ENCODE measurements around the gene ZNF592.

The ZNF592 gene

DNA sequence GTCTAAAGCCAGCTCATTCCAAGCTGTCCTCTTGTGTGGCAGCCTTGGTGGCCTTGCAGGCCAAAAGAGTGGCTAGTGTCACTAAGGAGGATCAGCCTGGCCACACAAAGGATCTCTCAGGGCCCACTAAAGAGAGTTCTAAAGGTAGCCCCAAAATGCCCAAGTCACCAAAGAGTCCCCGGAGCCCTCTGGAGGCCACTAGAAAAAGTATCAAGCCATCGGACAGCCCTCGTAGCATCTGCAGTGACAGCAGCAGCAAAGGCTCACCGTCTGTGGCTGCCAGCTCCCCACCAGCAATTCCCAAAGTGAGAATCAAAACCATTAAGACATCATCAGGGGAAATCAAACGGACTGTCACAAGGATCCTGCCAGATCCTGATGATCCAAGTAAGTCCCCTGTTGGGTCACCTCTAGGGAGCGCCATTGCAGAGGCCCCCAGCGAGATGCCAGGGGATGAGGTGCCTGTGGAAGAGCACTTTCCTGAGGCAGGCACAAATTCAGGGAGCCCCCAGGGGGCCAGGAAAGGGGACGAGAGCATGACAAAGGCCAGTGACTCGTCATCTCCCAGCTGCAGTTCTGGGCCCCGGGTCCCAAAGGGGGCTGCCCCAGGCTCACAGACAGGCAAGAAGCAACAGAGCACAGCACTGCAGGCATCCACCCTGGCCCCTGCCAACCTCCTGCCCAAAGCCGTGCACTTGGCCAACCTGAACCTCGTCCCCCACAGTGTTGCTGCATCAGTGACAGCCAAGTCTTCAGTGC, 35.3 kb downstream of the ZNF592 start:
- Histone ChIP-seq H3K9me3 (replicated peaks; ENCODE audit: low read length) (no peaks in the 10 kb centered on the region), H3K9ac (ENCODE audit: low read depth, low read length) (no peak overlapping the region), H3K4me2 (ENCODE audit: low read length) (no peak overlapping the region), H3K4me3 (ENCODE audit: low read length) (no peak overlapping the region), H3K27me3 (ENCODE audit: control insufficient read depth, insufficient read depth, low read length) (no peaks in the 10 kb centered on the region), H3K4me1 (ENCODE audit: control insufficient read depth, insufficient read depth, low read length) (peaks cover 2% of the 10 kb centered on the region), H3K36me3 (ENCODE audit: insufficient read depth, low read length) (peaks cover 44% of the 10 kb centered on the region)

DNA sequence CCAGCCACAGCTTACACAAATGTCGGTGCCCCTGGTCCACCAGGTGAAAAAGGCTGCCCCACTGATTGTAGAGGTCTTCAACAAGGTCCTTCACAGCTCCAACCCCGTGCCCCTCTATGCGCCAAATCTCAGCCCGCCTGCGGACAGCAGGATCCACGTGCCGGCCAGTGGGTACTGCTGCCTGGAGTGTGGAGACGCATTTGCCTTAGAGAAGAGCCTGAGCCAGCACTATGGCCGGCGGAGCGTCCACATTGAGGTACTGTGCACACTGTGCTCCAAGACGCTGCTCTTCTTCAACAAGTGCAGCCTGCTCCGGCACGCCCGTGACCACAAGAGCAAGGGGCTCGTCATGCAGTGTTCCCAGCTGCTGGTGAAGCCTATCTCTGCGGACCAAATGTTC, 35.9 kb downstream of the ZNF592 start:
- H3K4me2 ChIP-seq (ENCODE audit: low read length): no peak overlapping the region
- H3K9me3 ChIP-seq (replicated peaks; ENCODE audit: low read length): no peaks in the 10 kb centered on the region
- peaks cover 2% of the 10 kb centered on the region for H3K4me1 ChIP-seq (ENCODE audit: control insufficient read depth, insufficient read depth, low read length)
- H3K36me3 ChIP-seq (ENCODE audit: insufficient read depth, low read length): peaks cover 44% of the 10 kb centered on the region
- H3K27me3 ChIP-seq (ENCODE audit: control insufficient read depth, insufficient read depth, low read length): no peaks in the 10 kb centered on the region
- no peak overlapping the region for H3K4me3 ChIP-seq (ENCODE audit: low read length)
- no peak overlapping the region for H3K9ac ChIP-seq (ENCODE audit: low read depth, low read length)

DNA sequence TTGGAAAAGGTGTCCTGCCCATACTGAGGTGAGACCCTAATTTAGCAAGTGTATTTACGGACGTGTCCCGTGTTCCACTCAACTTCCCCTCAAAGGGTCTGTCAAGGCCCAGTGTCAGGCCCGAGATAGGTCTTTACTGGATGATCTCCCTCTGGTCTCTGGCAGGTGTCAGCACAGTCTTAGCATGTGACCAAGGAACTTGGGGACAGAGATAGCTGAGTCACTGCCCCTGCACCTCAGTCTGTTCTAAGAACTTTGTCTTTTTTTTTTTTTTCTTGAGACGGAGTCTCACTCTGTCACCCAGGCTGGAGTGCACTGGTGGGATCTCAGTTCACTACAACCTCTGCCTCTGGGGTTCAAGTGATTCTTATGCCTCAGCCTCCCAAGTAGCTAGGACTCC, 36.7 kb downstream of the ZNF592 start:
- Histone ChIP-seq H3K4me1 (ENCODE audit: control insufficient read depth, insufficient read depth, low read length) (peaks cover 2% of the 10 kb centered on the region), H3K9me3 (replicated peaks; ENCODE audit: low read length) (no peaks in the 10 kb centered on the region), H3K9ac (ENCODE audit: low read depth, low read length) (no peak overlapping the region), H3K4me2 (ENCODE audit: low read length) (no peak overlapping the region), H3K36me3 (ENCODE audit: insufficient read depth, low read length) (peaks cover 40% of the 10 kb centered on the region), H3K4me3 (ENCODE audit: low read length) (no peak overlapping the region), H3K27me3 (ENCODE audit: control insufficient read depth, insufficient read depth, low read length) (no peaks in the 10 kb centered on the region)

DNA sequence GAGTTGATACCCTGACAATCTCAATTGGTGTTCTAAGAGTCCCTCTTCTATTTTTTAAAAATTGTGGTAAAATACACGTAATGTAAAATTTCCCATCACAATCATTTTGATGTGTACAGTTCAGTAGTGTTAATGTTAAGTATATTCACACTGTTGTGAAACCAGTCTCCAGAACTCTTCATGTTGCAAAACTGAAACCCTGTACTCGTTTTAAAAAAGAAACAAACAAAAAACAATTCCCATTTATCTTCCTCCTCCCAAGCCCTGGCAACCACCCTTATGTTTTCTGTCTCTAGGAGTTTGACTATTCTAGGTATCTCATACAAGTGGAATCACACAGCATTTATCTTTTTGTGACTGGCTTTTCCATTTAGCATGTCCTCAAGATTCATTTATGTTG, 40.1 kb downstream of the ZNF592 start:
- no peak overlapping the region for H3K4me3 ChIP-seq (ENCODE audit: low read length)
- H3K27me3 ChIP-seq (ENCODE audit: control insufficient read depth, insufficient read depth, low read length): no peaks in the 10 kb centered on the region
- peaks cover 45% of the 10 kb centered on the region for H3K36me3 ChIP-seq (ENCODE audit: insufficient read depth, low read length)
- H3K4me2 ChIP-seq (ENCODE audit: low read length): no peak overlapping the region
- H3K4me1 ChIP-seq (ENCODE audit: control insufficient read depth, insufficient read depth, low read length): peaks cover 6% of the 10 kb centered on the region
- no peak overlapping the region for H3K9ac ChIP-seq (ENCODE audit: low read depth, low read length)
- H3K9me3 ChIP-seq (replicated peaks; ENCODE audit: low read length): no peaks in the 10 kb centered on the region

DNA sequence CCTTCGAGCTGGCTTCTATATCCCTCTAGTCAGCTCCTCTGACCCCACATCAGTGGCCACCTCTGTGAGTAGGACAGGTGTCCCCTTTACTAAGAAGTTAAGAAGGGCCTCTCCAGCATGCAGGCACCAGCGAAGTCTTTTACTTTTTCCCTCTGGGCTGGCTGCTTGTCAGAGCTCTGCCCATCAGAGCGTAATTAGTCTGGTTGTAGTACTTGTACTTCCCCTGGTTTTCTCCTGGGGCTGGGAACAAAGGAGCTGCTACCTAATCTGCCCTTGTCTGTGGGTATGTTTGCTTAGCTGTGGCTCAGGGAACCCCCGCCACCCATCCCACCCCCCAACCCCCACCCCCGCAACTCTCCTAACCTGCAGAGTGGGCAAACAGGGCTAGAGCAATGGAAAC, 41.4 kb downstream of the ZNF592 start:
- no peak overlapping the region for H3K4me3 ChIP-seq (ENCODE audit: low read length)
- H3K4me2 ChIP-seq (ENCODE audit: low read length): no peak overlapping the region
- H3K27me3 ChIP-seq (ENCODE audit: control insufficient read depth, insufficient read depth, low read length): no peaks in the 10 kb centered on the region
- no peaks in the 10 kb centered on the region for H3K9me3 ChIP-seq (replicated peaks; ENCODE audit: low read length)
- peaks cover 34% of the 10 kb centered on the region for H3K36me3 ChIP-seq (ENCODE audit: insufficient read depth, low read length)
- no peak overlapping the region for H3K9ac ChIP-seq (ENCODE audit: low read depth, low read length)
- peaks cover 6% of the 10 kb centered on the region for H3K4me1 ChIP-seq (ENCODE audit: control insufficient read depth, insufficient read depth, low read length)

DNA sequence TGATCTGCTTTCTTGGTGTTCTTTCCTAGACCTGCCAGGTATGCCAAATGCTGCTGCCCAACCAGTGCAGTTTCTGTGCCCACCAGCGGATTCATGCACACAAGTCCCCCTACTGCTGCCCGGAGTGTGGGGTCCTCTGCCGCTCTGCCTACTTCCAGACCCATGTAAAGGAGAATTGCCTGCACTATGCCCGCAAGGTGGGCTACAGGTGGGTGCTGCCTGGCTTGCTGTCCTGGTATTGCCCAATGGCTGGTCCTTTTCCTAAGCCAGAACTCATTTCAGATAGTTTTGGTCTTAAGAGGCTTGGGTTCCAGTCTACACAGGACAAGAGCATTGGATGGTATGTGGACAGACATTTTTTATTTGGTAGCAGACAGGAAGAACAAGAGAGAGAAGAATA, 42.3 kb downstream of the ZNF592 start:
- Histone ChIP-seq H3K36me3 (ENCODE audit: insufficient read depth, low read length) (peaks cover 31% of the 10 kb centered on the region), H3K9ac (ENCODE audit: low read depth, low read length) (no peak overlapping the region), H3K4me1 (ENCODE audit: control insufficient read depth, insufficient read depth, low read length) (peaks cover 6% of the 10 kb centered on the region), H3K4me2 (ENCODE audit: low read length) (no peak overlapping the region), H3K27me3 (ENCODE audit: control insufficient read depth, insufficient read depth, low read length) (no peaks in the 10 kb centered on the region), H3K4me3 (ENCODE audit: low read length) (no peak overlapping the region), H3K9me3 (replicated peaks; ENCODE audit: low read length) (no peaks in the 10 kb centered on the region)

DNA sequence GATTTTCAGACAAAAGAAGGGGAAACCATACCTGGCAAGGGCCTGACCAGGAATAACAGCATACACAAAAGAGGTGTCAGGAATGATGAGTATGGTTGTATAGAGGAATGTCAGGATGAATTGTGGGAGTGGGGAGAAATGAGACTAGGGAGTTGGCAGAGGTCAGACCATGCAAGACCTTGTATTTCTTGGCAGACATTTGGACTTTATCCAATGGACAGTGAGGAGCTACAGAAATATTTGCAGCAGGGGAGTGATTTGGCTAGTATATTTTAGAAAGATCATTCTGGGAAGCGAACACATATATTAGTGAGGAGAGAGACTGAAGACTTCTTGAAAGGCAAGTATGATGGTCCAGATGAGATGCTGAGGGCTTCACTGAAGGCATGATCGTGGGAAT, 43.4 kb downstream of the ZNF592 start:
- H3K9me3 ChIP-seq (replicated peaks; ENCODE audit: low read length): no peaks in the 10 kb centered on the region
- peaks cover 11% of the 10 kb centered on the region for H3K4me1 ChIP-seq (ENCODE audit: control insufficient read depth, insufficient read depth, low read length)
- no peak overlapping the region for H3K9ac ChIP-seq (ENCODE audit: low read depth, low read length)
- peaks cover 32% of the 10 kb centered on the region for H3K36me3 ChIP-seq (ENCODE audit: insufficient read depth, low read length)
- no peaks in the 10 kb centered on the region for H3K27me3 ChIP-seq (ENCODE audit: control insufficient read depth, insufficient read depth, low read length)
- no peak overlapping the region for H3K4me3 ChIP-seq (ENCODE audit: low read length)
- H3K4me2 ChIP-seq (ENCODE audit: low read length): no peak overlapping the region

DNA sequence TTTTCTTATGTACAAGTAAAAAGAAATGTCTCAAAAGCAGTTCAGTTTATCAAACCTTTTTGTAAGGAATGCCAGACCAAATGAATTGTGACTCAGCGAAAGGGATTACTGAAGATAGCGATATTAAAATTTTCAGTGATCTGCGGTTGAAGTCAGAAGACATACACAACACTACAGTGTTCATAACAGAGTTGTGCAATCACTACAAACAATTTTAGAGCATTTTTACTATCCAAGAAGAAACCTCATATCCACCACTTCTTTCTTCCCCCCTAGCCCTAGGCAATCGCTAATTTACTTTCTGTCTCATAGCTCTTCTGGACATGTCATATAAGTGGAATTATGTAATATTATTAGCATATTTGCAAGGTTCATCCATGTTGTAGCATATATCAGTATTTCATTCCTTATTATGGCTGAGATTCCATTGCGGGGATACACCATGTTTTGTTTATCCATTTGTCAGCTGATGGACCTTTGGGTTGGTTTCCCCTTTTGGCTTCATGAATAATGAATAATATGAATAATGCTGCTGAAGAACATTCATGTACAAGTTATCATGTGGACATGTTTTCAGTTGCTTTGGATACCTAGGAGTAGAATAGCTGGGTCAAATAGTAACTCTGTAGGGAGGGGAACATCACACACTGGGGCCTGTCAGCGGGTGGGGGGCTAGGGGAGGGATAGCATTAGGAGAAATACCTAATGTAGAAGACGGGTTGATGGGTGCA, 45.2 kb downstream of the ZNF592 start:
- peaks cover 39% of the 10 kb centered on the region for H3K36me3 ChIP-seq (ENCODE audit: insufficient read depth, low read length)
- no peak overlapping the region for H3K4me3 ChIP-seq (ENCODE audit: low read length)
- no peaks in the 10 kb centered on the region for H3K27me3 ChIP-seq (ENCODE audit: control insufficient read depth, insufficient read depth, low read length)
- peaks cover 20% of the 10 kb centered on the region for H3K4me1 ChIP-seq (ENCODE audit: control insufficient read depth, insufficient read depth, low read length)
- no peaks in the 10 kb centered on the region for H3K9me3 ChIP-seq (replicated peaks; ENCODE audit: low read length)
- H3K4me2 ChIP-seq (ENCODE audit: low read length): no peak overlapping the region
- no peak overlapping the region for H3K9ac ChIP-seq (ENCODE audit: low read depth, low read length)

DNA sequence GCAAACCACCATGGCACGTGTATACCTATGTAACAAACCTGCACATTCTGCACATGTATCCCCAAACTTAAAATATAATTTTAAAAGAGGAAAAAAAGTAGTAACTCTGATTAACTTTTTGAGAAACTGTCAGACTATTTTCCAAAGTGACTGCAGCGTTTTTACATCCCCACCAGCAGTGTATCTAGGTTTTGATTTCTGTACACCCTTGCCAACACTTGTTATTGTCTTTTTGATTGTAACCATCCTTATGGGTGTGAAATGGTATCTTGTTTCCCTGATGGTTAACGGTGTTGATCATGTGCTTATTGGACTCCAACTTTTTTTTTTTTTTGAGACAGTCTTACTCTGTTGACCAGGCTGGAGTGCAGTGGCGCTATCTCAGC, 45.8 kb downstream of the ZNF592 start:
- H3K9me3 ChIP-seq (replicated peaks; ENCODE audit: low read length): no peaks in the 10 kb centered on the region
- peaks cover 20% of the 10 kb centered on the region for H3K4me1 ChIP-seq (ENCODE audit: control insufficient read depth, insufficient read depth, low read length)
- no peak overlapping the region for H3K4me3 ChIP-seq (ENCODE audit: low read length)
- no peak overlapping the region for H3K9ac ChIP-seq (ENCODE audit: low read depth, low read length)
- H3K4me2 ChIP-seq (ENCODE audit: low read length): no peak overlapping the region
- H3K36me3 ChIP-seq (ENCODE audit: insufficient read depth, low read length): peaks cover 44% of the 10 kb centered on the region
- H3K27me3 ChIP-seq (ENCODE audit: control insufficient read depth, insufficient read depth, low read length): no peaks in the 10 kb centered on the region

DNA sequence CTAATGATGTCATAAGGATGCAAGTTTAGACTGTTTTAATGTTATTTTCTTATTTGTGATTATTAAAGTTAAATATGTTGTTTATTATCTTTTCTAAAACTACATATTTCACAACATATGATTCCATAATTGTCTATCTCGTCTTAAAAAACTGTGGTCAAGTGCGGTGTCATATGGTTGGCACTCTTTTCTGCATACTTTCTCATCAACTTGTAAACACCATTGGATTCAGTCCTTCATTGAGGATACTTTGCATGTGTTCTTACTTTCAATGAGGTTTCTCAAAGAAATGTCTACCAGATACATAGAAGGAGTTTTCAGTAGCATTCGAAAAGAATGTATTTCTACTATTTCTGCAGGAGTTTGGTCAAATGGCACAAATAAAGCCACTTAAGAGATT, 46.8 kb downstream of the ZNF592 start:
- no peak overlapping the region for H3K4me3 ChIP-seq (ENCODE audit: low read length)
- H3K36me3 ChIP-seq (ENCODE audit: insufficient read depth, low read length): peaks cover 55% of the 10 kb centered on the region
- peaks cover 20% of the 10 kb centered on the region for H3K4me1 ChIP-seq (ENCODE audit: control insufficient read depth, insufficient read depth, low read length)
- no peak overlapping the region for H3K9ac ChIP-seq (ENCODE audit: low read depth, low read length)
- H3K4me2 ChIP-seq (ENCODE audit: low read length): no peak overlapping the region
- H3K9me3 ChIP-seq (replicated peaks; ENCODE audit: low read length): no peaks in the 10 kb centered on the region
- H3K27me3 ChIP-seq (ENCODE audit: control insufficient read depth, insufficient read depth, low read length): no peaks in the 10 kb centered on the region

DNA sequence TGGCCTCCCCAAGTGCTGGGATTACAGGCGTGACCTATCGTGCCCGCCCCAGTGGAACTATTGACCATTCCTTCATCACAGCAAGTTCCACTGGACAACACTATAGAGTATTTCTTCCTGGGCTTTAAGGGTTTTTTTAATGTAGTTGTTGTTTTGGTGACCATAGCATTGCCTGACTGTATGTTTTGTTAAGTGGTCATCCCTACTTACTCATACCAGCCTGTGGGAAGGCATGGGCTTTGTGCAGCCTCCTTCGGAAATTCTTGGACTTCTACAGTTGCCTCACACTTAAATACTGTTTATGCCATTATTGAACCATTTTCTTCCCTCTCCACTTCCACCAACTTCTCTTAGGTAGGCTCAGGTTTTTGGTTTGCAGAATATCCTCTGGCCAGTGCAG, 48.8 kb downstream of the ZNF592 start:
- peak overlapping the region; percentile 58 for H3K4me2 ChIP-seq (ENCODE audit: low read length)
- peaks cover 61% of the 10 kb centered on the region for H3K36me3 ChIP-seq (ENCODE audit: insufficient read depth, low read length)
- no peaks in the 10 kb centered on the region for H3K27me3 ChIP-seq (ENCODE audit: control insufficient read depth, insufficient read depth, low read length)
- H3K9me3 ChIP-seq (replicated peaks; ENCODE audit: low read length): no peaks in the 10 kb centered on the region
- H3K4me3 ChIP-seq (ENCODE audit: low read length): peak overlapping the region; percentile 28
- H3K9ac ChIP-seq (ENCODE audit: low read depth, low read length): peak overlapping the region; percentile 39
- H3K4me1 ChIP-seq (ENCODE audit: control insufficient read depth, insufficient read depth, low read length): peaks cover 17% of the 10 kb centered on the region

DNA sequence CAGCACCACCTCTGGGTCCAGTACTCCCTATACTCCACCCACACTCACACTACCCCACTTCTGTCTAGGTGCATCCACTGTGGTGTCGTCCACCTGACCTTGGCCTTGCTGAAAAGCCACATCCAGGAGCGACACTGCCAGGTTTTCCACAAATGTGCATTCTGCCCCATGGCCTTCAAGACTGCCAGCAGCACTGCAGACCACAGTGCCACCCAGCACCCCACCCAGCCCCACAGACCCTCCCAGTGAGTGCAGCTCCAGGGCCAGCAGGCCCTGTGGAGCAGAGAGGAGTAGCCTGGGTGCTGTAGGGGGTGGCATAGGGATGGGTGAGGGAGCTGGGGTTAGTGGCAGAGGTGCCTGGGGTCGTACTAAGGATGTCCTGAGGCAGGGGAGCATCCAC, 49.4 kb downstream of the ZNF592 start:
- Histone ChIP-seq H3K4me3 (ENCODE audit: low read length) (peak overlapping the region; percentile 28), H3K9me3 (replicated peaks; ENCODE audit: low read length) (no peaks in the 10 kb centered on the region), H3K4me1 (ENCODE audit: control insufficient read depth, insufficient read depth, low read length) (peaks cover 17% of the 10 kb centered on the region), H3K36me3 (ENCODE audit: insufficient read depth, low read length) (peaks cover 62% of the 10 kb centered on the region), H3K9ac (ENCODE audit: low read depth, low read length) (peak overlapping the region; percentile 39), H3K4me2 (ENCODE audit: low read length) (peak overlapping the region; percentile 58), H3K27me3 (ENCODE audit: control insufficient read depth, insufficient read depth, low read length) (no peaks in the 10 kb centered on the region)
